Iris pigment epithelial cell (primary cell): Measurements from ENCODE around the gene HDAC4.

ENCODE experiments used
- DNase-seq: peaks from one replicate; pipeline ENCODE4 v3.0.0-alpha.2; 2011; ENCODE audit warnings: low read depth

HDAC4 gene

GRCh38 chr2:239368906-239369552 lies 31.8 kb downstream of the HDAC4 start:
- no peak for DNase-seq

GRCh38 chr2:239368321-239368720 lies 32.5 kb downstream of the HDAC4 start:
- no peak for DNase-seq

GRCh38 chr2:239366740-239367139 lies 34.1 kb downstream of the HDAC4 start:
- no peak for DNase-seq

- DNase-seq = no peak
Observed at GRCh38 chr2:239365782-239366435, 34.9 kb downstream of the HDAC4 start.

- no peak for DNase-seq
Observed at GRCh38 chr2:239365071-239365781, 35.6 kb downstream of the HDAC4 start.

GRCh38 chr2:239363946-239364637 lies 36.7 kb downstream of the HDAC4 start:
- no peak for DNase-seq

- no peak for DNase-seq
Observed at GRCh38 chr2:239362507-239362906, 38.3 kb downstream of the HDAC4 start.

- peak; percentile 39 for DNase-seq
Observed at GRCh38 chr2:239361311-239361642, 39.5 kb downstream of the HDAC4 start.

- DNase-seq = peak; percentile 30
Observed at GRCh38 chr2:239360421-239361310, 40.2 kb downstream of the HDAC4 start.

GRCh38 chr2:239360008-239360407 lies 40.8 kb downstream of the HDAC4 start:
- no peak for DNase-seq

GRCh38 chr2:239359196-239359912 lies 41.5 kb downstream of the HDAC4 start:
- no peak for DNase-seq

- DNase-seq = peak; percentile 13
Observed at GRCh38 chr2:239358062-239358754, 42.6 kb downstream of the HDAC4 start.

GRCh38 chr2:239355724-239356123 lies 45.1 kb downstream of the HDAC4 start:
- peak; percentile 69 for DNase-seq

GRCh38 chr2:239355139-239355538 lies 45.7 kb downstream of the HDAC4 start:
- peak; percentile 86 for DNase-seq

GRCh38 chr2:239354791-239355136 lies 46.1 kb downstream of the HDAC4 start:
- DNase-seq = no peak

- no peak for DNase-seq
Observed at GRCh38 chr2:239354132-239354790, 46.6 kb downstream of the HDAC4 start.

GRCh38 chr2:239353692-239354091 lies 47.1 kb downstream of the HDAC4 start:
- no peak for DNase-seq

- no peak for DNase-seq
Observed at GRCh38 chr2:239351687-239352086, 49.1 kb downstream of the HDAC4 start.

- no peak for DNase-seq
Observed at GRCh38 chr2:239349453-239350135, 51.2 kb downstream of the HDAC4 start.
